Islet of Langerhans (tissue), 1 donor: ENCODE data around the gene WDR82.
A peak's percentile ranks its signal among the peaks of the same experiment; 100 is the strongest.

ENCODE experiments used
- FAIRE-seq: peaks from one replicate; lab custom pipeline; 2011; peaks lifted over from hg19 to GRCh38; lab: Jason Lieb, UNC

WDR82 gene

GRCh38 chr3:52256622-52257021 is 21.8 kb downstream of the WDR82 start:
- FAIRE-seq: no peak

DNA sequence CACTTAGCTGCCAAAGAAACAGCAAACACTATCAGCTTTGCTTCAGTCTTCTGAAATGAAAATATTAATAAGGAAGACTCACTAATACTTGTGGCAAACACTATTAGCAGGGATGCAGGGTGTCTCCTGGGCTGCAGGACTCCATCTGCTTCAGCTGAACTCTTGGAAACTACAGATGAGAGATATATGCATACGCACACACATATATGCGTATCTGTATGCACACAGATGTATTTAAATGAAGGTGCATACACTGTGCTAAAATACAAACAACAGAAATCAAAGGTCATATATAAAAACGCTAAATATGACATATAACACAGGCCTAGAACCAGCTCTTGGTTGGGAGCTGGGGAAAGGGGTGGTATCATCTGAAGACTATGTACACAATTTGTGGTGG is 22.3 kb downstream of the WDR82 start:
- FAIRE-seq: no peak

DNA sequence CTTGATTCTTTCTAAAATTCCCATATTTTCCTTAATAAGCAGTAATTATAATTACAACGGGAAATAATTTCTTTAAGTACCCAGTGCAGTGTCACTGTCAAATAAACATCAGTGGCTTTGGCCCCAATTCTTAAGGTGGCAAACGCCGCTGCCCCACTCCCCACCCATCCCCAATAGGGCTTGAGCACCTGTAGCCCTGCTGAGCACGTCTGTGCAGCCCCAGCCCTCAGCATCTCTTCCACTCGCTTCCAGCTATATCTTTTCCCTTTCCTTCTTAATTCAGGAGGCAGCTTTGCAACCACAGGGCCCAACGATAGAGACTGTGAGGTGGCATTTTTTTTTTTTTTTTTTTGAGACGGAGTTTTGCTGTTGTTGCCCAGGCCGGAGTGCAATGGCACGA is 23.8 kb downstream of the WDR82 start:
- FAIRE-seq: no peak

GRCh38 chr3:52253314-52254304 is 24.8 kb downstream of the WDR82 start:
- no peak for FAIRE-seq

DNA sequence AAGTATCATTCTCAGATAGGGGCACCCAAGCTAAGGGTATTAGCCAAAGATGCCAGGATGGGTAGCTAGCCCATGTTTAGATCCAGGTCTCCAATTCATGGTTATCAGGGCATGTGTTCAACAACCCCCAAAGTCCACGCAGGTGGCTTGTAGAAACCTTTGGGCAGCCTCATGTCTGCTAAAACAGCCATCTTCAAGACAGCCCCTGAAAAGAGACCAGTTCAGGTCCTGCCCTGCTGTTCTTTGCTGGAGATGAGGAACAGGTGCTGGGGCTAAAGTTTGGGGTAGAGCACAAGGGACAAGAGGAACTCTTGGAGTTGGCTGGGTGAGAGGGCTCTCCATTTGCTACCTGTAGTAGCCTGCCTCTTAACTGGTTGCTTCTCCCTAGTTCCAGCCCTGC is 28.3 kb downstream of the WDR82 start:
- FAIRE-seq: no peak

DNA sequence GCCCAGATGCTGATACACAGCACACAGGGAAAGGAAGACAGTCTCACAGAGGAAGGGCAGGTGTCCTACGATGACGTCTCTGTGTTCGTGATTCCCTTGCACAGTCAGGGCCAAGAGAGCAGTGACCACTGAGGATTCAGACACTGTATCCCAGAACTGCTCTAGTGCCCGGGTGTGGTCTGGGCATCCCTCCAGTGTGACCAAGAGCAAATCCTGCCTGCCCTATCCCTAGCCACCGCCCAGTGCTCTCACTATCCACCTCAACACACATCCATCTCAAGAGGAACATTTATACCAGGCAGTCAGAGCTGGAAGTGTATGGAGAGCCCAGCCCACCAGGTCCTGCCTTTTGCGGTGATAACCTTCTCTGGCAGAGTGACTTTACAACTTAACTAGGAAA is 28.8 kb downstream of the WDR82 start:
- no peak for FAIRE-seq

DNA sequence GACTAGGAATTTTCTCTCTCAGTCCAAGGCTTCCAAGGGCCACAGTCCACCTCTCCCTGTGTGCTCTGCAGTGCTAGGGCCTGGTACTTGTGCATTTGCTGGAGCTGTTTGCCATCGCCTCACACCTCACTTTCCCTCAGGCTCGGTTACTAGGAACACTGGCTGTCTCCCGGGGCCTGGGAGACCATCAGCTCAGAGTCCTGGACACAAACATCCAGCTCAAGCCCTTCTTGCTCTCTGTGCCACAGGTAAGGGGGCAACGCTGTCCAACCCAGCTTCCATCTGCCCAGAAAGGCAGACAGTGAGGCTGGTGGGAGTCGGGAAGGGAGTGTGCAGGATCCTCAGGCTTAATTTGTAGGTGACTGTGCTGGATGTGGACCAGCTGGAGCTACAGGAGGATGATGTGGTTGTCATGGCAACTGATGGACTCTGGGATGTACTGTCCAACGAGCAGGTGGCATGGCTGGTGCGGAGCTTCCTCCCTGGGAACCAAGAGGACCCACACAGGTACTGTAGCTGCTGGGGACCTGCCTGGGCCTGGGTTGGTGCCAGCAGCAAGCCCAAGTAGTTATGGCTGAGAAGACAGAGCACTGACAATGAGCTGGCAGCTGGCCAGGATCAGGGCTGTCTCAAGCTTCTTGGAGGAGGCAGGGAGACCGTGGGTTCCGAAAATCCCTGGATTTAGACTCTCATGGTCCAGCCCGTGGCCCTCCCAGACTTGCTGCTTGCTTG is 29.5 kb downstream of the WDR82 start:
- no peak for FAIRE-seq

DNA sequence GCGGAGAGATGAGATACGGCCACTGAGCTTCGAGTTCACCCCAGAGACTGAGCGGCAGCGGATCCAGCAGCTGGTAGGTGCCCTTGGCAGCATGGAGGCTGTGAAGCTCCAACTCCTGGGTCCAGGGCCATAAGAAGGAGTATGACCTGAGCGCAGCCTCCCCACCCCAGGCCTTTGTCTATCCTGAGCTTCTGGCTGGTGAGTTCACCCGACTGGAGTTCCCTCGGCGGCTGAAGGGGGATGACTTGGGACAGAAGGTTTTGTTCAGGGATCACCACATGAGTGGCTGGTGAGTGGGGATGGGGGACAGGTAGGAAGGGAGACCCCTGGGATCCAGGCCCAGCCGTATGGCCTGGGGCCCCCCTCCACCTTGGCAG is 30.3 kb downstream of the WDR82 start:
- no peak for FAIRE-seq

DNA sequence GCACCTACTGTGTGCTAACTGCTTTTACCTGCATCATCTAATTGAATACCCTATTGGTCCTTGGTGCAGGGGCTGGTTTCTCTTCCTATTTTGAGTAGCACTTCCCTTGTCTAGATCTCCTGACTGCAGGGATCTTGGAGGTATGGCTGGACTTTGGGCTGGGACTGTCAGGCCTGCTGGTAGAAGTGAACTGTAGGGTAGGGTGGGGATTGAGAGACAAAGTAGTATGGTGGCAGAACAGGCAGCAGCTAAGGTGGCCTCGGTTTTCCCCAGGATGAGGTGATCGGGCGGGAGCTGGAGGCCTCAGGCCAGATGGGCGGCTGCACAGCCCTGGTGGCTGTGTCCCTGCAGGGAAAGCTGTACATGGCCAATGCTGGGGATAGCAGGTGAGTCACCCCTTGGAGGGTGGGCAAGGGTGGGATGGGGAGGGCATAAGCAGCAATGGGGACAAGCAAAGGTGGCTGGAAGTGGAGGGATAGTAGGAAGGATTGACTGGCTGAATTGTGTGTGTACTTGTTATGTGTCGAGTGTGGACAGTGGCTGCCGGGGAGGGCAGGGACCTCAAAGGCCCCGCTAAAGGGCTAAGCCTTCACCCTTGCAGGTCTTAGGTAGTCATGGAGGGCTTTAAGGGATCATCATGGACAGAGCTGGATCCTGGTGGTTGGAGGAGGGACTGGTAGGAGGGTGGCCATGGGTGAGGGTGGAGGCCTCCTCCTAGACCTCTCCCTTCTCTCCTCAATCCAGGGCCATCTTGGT is 30.9 kb downstream of the WDR82 start:
- no peak for FAIRE-seq

- no peak for FAIRE-seq
Measured at GRCh38 chr3:52246728-52247408, 31.6 kb downstream of the WDR82 start.

GRCh38 chr3:52246264-52246620 is 32.2 kb downstream of the WDR82 start:
- no peak for FAIRE-seq

GRCh38 chr3:52245322-52246263 is 32.9 kb downstream of the WDR82 start, which contains the start of gene PPM1M:
Gene PPM1M, plus strand, starts transcription at chr3:52245759. Its CDS starts 66 bp downstream, at chr3:52245825.
- no peak for FAIRE-seq

DNA sequence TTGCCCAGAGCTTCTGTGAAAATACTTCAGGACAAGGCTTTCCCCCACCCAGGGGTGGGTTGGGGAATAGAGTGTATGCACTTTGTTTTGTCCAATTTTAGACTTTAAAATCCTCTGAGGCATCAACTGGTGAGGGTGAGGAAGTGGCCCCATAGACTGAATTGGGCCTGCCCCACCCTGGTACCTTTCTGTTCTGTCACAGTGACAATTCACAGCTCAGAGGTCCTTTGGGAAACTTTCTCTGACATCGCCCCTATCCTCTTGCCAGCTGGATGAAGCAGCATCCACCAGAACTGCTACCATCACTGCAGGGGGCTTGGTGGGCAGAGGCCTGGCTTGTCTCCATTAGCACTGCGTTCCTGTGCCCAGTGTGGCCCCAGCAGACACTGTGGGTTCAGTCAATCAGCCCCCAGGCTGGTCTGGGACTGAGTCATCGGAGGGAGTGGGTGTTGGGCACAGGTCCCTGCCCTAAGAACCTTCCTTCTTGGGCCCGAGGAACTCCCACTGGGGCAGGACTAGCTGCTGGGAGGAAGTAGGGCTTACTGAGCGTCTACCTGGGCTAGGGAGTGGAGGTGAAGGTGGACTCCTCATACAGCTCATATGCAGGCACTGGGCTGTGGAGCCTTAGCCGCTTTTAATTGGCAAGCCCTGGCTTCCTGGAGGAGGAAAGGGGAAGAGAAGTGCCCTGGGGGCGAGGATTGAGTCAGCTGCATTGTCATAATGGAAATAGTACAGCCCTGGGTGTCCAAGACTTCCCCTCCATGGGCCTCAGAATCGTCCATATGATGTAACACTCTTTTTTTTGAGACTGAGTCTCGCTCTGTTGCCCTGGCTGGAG is 34.4 kb downstream of the WDR82 start:
- FAIRE-seq: no peak

DNA sequence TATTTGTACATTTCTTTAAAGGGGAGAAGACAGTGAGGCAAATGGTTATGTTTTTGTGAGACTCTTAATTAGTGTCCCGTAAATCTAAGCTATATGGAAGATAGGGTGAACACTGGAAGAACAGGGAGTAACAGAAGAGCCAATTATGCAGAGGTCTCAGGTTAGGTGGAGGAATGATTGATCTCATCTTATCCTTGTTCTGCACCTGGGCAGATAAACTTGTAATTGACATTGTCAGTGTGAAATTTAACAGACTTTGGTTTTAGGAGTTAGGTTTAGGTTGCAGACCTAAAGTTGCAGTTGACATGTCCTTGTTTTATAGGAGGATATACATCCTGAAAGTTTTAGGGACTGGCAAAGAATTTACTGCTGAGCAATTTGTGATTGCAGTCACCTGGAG is 36.4 kb downstream of the WDR82 start:
- no peak for FAIRE-seq

DNA sequence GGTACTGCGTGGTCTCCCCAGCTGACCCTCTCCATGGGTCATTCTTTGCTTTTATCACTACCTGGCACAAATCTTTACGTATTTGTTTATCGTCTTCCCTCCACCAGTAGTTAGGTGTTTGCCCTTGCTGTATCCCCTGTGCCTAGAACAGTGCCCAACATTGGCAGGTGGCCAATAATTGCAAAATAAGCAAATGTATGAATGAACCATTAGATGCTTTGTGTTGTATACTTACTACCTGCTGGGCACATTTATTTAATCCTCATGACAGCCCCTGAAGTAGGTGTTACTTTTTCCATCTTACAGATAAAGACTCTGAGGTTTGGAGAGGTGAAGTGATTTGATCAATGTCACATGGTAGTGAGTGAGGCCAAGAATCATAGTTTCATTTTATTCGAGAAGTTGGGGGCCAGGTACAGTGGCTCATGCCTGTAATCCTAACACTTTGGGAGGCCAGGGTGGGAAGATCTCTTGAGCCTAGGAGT is 37.5 kb downstream of the WDR82 start:
- FAIRE-seq: no peak

- peak; percentile 36 for FAIRE-seq
Measured at GRCh38 chr3:52240059-52240885, 38.2 kb downstream of the WDR82 start.

- no peak for FAIRE-seq
Measured at GRCh38 chr3:52238761-52239701, 39.4 kb downstream of the WDR82 start, which contains the start of gene TWF2. Gene TWF2, minus strand, starts transcription at chr3:52239158. Its CDS starts 142 bp downstream, at chr3:52239016.
